ENCODE measurements around the gene SMCR8.

- TF ChIP-seq POLR2AphosphoS5 (IDR thresholded peaks at IDR 0.05; ENCODE audit: borderline replicate concordance, low read depth, low read length) (no peak), EZH2 (IDR thresholded peaks at IDR 0.05) (no peak), FOXP2 (optimal IDR thresholded peaks at IDR 0.05; ENCODE audit: control extremely low read depth, extremely low read length, insufficient read depth) (no peak)
Measured at GRCh38 chr17:18364166-18364565, 49.1 kb downstream of the SMCR8 start.

Data from SK-N-MC (cell line).